GM12892 (cell line): ENCODE data around the gene SLC5A4.

Experiments used
- POLR2A ChIP-seq: IDR thresholded peaks from 2 replicates; pipeline ENCODE4 v1.6.1; 2011; ENCODE audit warnings: low read depth, low read length, control low read depth
- POLR2AphosphoS5 ChIP-seq: IDR thresholded peaks from 2 replicates; pipeline ENCODE4 v1.6.1; 2011; ENCODE audit warnings: low read depth, low read length, control low read depth

- TF ChIP-seq POLR2AphosphoS5 = no peak
- TF ChIP-seq POLR2A = no peak
These were observed 54.4 kb downstream of the SLC5A4 start for GRCh38 chr22:32200752-32201151.
